MCF 10A (cell line): ENCODE measurements around the gene IL1R2. TPM values are rescaled to one million over a fixed set of nuclear protein-coding genes. Genes with fewer than 3 reads are reported as not detected.
A peak's percentile ranks its signal among the peaks of the same experiment; 100 is the strongest.

Source experiments
- BruUV-seq: library from RNA; stranded (reverse); fragments of 400-500 nt; replicated peaks from 2 replicates; lab custom pipeline; 2021; lab: Mats Ljungman, UMichigan
- CTCF ChIA-PET: fragments of 300-600 bp; sonication (Branson Sonifier 250); formaldehyde crosslinking; extraction: SDS; loops from one replicate; lab custom pipeline; 2021; ENCODE audit warnings: antibody characterized with exemption, inconsistent platforms; lab: Yijun Ruan, JAX
- POLR2A ChIA-PET: fragments of 300-600, 350-650 bp; sonication (Branson Sonifier 250); formaldehyde crosslinking; extraction: SDS; loops from one replicate; lab custom pipeline; 2020; ENCODE audit warnings: antibody characterized with exemption, inconsistent platforms; lab: Yijun Ruan, JAX
- DNase-seq: peaks from one replicate; pipeline ENCODE4 v3.0.0-alpha.2; 2018; ENCODE audit not compliant: unreplicated experiment
- H3K27ac Mint-ChIP-seq: one replicate; pipeline ENCODE4 v1.8.0; 2022; ENCODE audit warnings: mild to moderate bottlenecking, low read depth, mixed read lengths; ENCODE audit not compliant: unreplicated experiment
- H3K27me3 Mint-ChIP-seq: one replicate; pipeline ENCODE4 v1.8.0; 2022; ENCODE audit warnings: mixed read lengths; ENCODE audit not compliant: insufficient read depth, unreplicated experiment
- H3K36me3 Mint-ChIP-seq: one replicate; pipeline ENCODE4 v1.8.0; 2022; ENCODE audit warnings: mild to moderate bottlenecking, moderate library complexity, mixed read lengths; ENCODE audit not compliant: insufficient read depth, unreplicated experiment
- H3K4me1 Mint-ChIP-seq: one replicate; pipeline ENCODE4 v1.8.0; 2022; ENCODE audit warnings: mixed read lengths; ENCODE audit not compliant: insufficient read depth, unreplicated experiment
- H3K4me3 Mint-ChIP-seq: one replicate; pipeline ENCODE4 v1.8.0; 2022; ENCODE audit warnings: mild to moderate bottlenecking, moderate library complexity, mixed read lengths; ENCODE audit not compliant: unreplicated experiment
- H3K9me3 Mint-ChIP-seq: one replicate; pipeline ENCODE4 v1.8.0; 2022; ENCODE audit warnings: mixed read lengths; ENCODE audit not compliant: unreplicated experiment
- intact Hi-C: fragments of 100-400 bp; cut with micrococcal nuclease; formaldehyde crosslinking; loops from 2 replicates; pipeline ENCODE4 v1.14.1; 2022
- total RNA-seq: library from RNA; stranded (reverse); gene quantifications from 2 replicates; pipeline ENCODE4 v1.2.3, GENCODE V29; 2022
- TF ChIP-seq, protein P1 (sequence below): fragments of 200-600 bp; IDR thresholded peaks from one replicate; pipeline ENCODE4 v1.8.0; 2022; ENCODE audit warnings: antibody characterized with exemption, mild to moderate bottlenecking; ENCODE audit not compliant: unreplicated experiment

The IL1R2 gene
- total RNA-seq, 1 experiment from 2014 or later: not detected

GRCh38 chr2:101995804-101996203, 4.0 kb downstream of the IL1R2 start:
- intact Hi-C loops: no loop called here
- BruUV-seq: no TSS peak
- ChIA-PET CTCF (interaction anchor here (4.7 kb wide), 1 partner anchor 10 kb away, joined by 36 read pairs; no protein-coding TSS in a partner anchor), POLR2A (no interaction called here)
- H3K27ac Mint-ChIP-seq: peak overlapping the region; percentile 33
- no peak for DNase-seq
- TF ChIP-seq, protein P1, sequence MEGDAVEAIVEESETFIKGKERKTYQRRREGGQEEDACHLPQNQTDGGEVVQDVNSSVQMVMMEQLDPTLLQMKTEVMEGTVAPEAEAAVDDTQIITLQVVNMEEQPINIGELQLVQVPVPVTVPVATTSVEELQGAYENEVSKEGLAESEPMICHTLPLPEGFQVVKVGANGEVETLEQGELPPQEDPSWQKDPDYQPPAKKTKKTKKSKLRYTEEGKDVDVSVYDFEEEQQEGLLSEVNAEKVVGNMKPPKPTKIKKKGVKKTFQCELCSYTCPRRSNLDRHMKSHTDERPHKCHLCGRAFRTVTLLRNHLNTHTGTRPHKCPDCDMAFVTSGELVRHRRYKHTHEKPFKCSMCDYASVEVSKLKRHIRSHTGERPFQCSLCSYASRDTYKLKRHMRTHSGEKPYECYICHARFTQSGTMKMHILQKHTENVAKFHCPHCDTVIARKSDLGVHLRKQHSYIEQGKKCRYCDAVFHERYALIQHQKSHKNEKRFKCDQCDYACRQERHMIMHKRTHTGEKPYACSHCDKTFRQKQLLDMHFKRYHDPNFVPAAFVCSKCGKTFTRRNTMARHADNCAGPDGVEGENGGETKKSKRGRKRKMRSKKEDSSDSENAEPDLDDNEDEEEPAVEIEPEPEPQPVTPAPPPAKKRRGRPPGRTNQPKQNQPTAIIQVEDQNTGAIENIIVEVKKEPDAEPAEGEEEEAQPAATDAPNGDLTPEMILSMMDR: no peak
- no peaks in the 10 kb centered on the region for H3K9me3 Mint-ChIP-seq
- no peaks in the 10 kb centered on the region for H3K36me3 Mint-ChIP-seq
- peaks cover 30% of the 10 kb centered on the region for H3K27me3 Mint-ChIP-seq
- no peak overlapping the region for H3K4me3 Mint-ChIP-seq
- H3K4me1 Mint-ChIP-seq: peaks cover 7% of the 10 kb centered on the region

DNA sequence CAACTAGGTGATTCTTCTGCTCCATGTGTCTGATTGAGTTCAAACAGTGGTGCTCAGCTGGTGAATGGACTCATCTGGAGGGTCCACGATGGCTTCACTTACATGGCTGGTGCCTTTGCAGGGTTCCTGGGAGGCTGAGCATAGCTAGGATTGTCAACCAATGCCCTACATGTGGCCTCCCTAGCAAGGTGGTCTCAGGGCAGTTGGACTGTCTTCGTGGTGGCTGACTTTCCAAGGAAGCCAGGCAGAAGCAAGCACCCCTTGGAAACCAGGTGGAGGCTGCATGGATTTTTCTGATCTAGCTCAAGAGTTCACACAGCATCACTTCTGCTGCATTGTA, 6.8 kb downstream of the IL1R2 start:
- Mint-ChIP-seq H3K4me1 (no peaks in the 10 kb centered on the region), H3K36me3 (no peaks in the 10 kb centered on the region), H3K27ac (no peak overlapping the region), H3K4me3 (no peak overlapping the region), H3K9me3 (no peaks in the 10 kb centered on the region), H3K27me3 (peaks cover 8% of the 10 kb centered on the region)
- no TSS peak for BruUV-seq
- ChIA-PET CTCF (interaction anchor here (0.8 to 4.3 kb wide), 6 partner anchors 9 to 167 kb away, joined by 4 to 25 read pairs (median 6); no protein-coding TSS in a partner anchor), POLR2A (interaction anchor here (1.1 kb wide), 1 partner anchor 29 kb away, joined by 5 read pairs; no protein-coding TSS in a partner anchor)
- TF ChIP-seq, protein P1: no peak
- intact Hi-C loops: no loop called here
- DNase-seq: no peak

GRCh38 chr2:101998896-101999789, 7.4 kb downstream of the IL1R2 start:
- TF ChIP-seq, protein P1: no peak
- Mint-ChIP-seq H3K36me3 (no peaks in the 10 kb centered on the region), H3K27me3 (peaks cover 2% of the 10 kb centered on the region), H3K4me3 (no peak overlapping the region), H3K9me3 (no peaks in the 10 kb centered on the region), H3K27ac (no peak overlapping the region), H3K4me1 (no peaks in the 10 kb centered on the region)
- ChIA-PET CTCF (interaction anchor here (0.6 to 4.3 kb wide), 10 partner anchors 9 to 242 kb away, joined by 3 to 25 read pairs (median 4); no protein-coding TSS in a partner anchor), POLR2A (interaction anchor here (0.6 to 1.1 kb wide), 2 partner anchors 14 to 28 kb away, joined by 3 to 5 read pairs; no protein-coding TSS in a partner anchor)
- intact Hi-C loops: no loop called here
- DNase-seq: peak; percentile 21
- BruUV-seq: no TSS peak

- Mint-ChIP-seq H3K4me1 (no peaks in the 10 kb centered on the region), H3K9me3 (no peaks in the 10 kb centered on the region), H3K27ac (no peak overlapping the region), H3K27me3 (no peaks in the 10 kb centered on the region), H3K36me3 (no peaks in the 10 kb centered on the region), H3K4me3 (no peak overlapping the region)
- no TSS peak for BruUV-seq
- DNase-seq: no peak
- ChIA-PET CTCF (interaction anchor here (0.6 to 4.3 kb wide), 8 partner anchors 9 to 241 kb away, joined by 3 to 25 read pairs (median 4); no protein-coding TSS in a partner anchor), POLR2A (interaction anchor here (0.6 to 1.2 kb wide), 2 partner anchors 13 to 16 kb away, joined by 3 read pairs; no protein-coding TSS in a partner anchor)
- TF ChIP-seq, protein P1: no peak
- intact Hi-C loops: no loop called here
Observed at GRCh38 chr2:102000012-102000411, 8.3 kb downstream of the IL1R2 start.
